HepG2 (cell line): ENCODE data around the gene CRB1.

Experiments
- EP300 ChIP-seq, 3 experiments: sonication (generic) in 1 of 3; formaldehyde crosslinking in 1 of 3; IDR thresholded peaks; 2 replicates each; pipeline versions ENCODE4 v1.5.1 to v1.6.1; 2011 to 2020; ENCODE audit warnings: low read depth in 2 of 3, low read length in 2 of 3, borderline replicate concordance in 1 of 3, improper control_type of control experiment in 1 of 3, mild to moderate bottlenecking in 1 of 3, missing genetic modification reagents in 1 of 3, moderate library complexity in 1 of 3
- HINFP ChIP-seq: sonication (generic); formaldehyde crosslinking; IDR thresholded peaks from 2 replicates; pipeline ENCODE4 v1.4.0; 2020; ENCODE audit warnings: low read depth, mild to moderate bottlenecking, missing genetic modification reagents
- JUN ChIP-seq: sonication (generic); formaldehyde crosslinking; IDR thresholded peaks from 2 replicates; pipeline ENCODE4 v1.4.0; 2020; ENCODE audit warnings: mild to moderate bottlenecking, missing genetic modification reagents
- MAFG ChIP-seq: sonication (generic); formaldehyde crosslinking; IDR thresholded peaks from 2 replicates; pipeline ENCODE4 v1.5.1; 2020; ENCODE audit warnings: mild to moderate bottlenecking, missing genetic modification reagents
- RBFOX2 ChIP-seq: fragments of 200-400 bp; formaldehyde crosslinking; IDR thresholded peaks from 2 replicates; pipeline ENCODE4 v1.6.1; 2017; ENCODE audit warnings: low read depth, mild to moderate bottlenecking, low read length
- SMARCC2 ChIP-seq: fragments of 450-650 bp; IDR thresholded peaks from 2 replicates; pipeline ENCODE4 v1.6.1; 2017; ENCODE audit warnings: antibody characterized with exemption, mild to moderate bottlenecking
- STAT6 ChIP-seq: sonication (generic); formaldehyde crosslinking; IDR thresholded peaks from 2 replicates; pipeline ENCODE4 v1.4.0; 2020; ENCODE audit warnings: missing genetic modification reagents, mild to moderate bottlenecking, borderline replicate concordance
- ZNF296 ChIP-seq: sonication (generic); formaldehyde crosslinking; conservative IDR thresholded peaks from 2 replicates; pipeline ENCODE4 v1.5.0; 2020; ENCODE audit warnings: mild to moderate bottlenecking, missing genetic modification reagents

- no peak for TF ChIP-seq JUN (CRISPR knock-in tag)
- TF ChIP-seq STAT6 (CRISPR knock-in tag), result no peak
- no peak for TF ChIP-seq HINFP (CRISPR knock-in tag)
- TF ChIP-seq EP300 (IDR thresholded peaks at IDR 0.05; ENCODE audit: low read depth in 2 of 2, low read length in 2 of 2), result no peak
- no peak for TF ChIP-seq EP300 (CRISPR knock-in tag; IDR thresholded peaks at IDR 0.05; ENCODE audit: borderline replicate concordance)
- no peak for TF ChIP-seq MAFG (CRISPR knock-in tag)
- TF ChIP-seq SMARCC2, result no peak
- no peak for TF ChIP-seq ZNF296 (CRISPR knock-in tag)
- no peak for TF ChIP-seq RBFOX2
These were observed 62.2 kb downstream of the CRB1 start for GRCh38 chr1:197330213-197330612.
